Measurements from ENCODE around the gene RUSC1. TPM values are rescaled to one million over a fixed set of nuclear protein-coding genes. Genes with fewer than 3 reads are reported as not detected.

The RUSC1 gene
- total RNA-seq, 1 experiment from 2014 or later, result 69.2 TPM

DNA sequence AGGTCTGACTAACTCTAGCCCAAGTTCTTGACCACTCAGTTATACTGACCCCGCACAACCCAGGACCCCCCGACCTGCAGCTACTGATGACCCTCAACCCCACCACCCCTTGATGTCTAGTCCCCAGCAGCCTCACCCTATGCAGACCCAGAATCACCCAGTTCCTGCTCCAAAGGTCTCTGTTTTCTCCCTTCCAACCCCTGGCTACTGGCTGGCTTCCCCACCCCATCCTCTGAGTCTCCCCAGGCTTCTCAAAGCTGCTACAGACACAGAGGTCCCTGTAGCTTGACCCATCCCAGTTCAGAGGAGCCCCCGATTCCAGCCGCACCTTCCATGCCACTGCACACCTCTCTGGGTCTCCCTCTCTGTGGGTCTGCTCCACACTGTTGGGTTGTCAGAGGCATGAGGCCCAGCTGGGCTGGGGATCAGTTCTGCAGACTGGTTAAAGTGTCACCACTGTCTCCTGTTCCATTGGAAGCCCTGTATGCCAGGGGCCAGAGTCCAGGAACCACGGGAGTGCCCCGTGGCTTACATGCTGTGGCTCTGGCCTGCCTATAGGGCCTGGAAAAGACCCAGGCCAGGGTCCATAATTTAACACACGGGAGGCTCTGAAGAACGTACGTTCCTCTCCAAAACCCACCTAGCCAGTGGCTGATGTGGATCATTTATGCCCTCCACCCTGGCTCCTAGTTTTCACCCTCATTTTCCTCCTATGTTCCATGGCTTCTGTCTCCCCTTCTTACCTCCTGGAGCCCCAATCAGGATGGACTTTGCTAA lies 20.0 kb upstream of the RUSC1 start:
- no peaks in the 10 kb centered on the region for H4K20me1 ChIP-seq (ENCODE audit: insufficient read depth)
- no peak overlapping the region for H3K9ac ChIP-seq (ENCODE audit: low read length)
- no peak overlapping the region for H3K27ac ChIP-seq (ENCODE audit: low read depth, low read length)
- H3K9me2 ChIP-seq (ENCODE audit: insufficient read depth), result no peaks in the 10 kb centered on the region
- H3K4me3 ChIP-seq (replicated peaks in 1 of 2; ENCODE audit: low read depth in 1 of 2, low read length in 2 of 2), result no peak overlapping the region
- CTCF ChIA-PET, result no interaction called here
- BruUV-seq (replicated peaks), result no TSS peak
- H3K79me2 ChIP-seq (ENCODE audit: insufficient read depth, low read length), result no peaks in the 10 kb centered on the region
- H3K4me1 ChIP-seq (ENCODE audit: control insufficient read depth in 1 of 2, insufficient read depth in 2 of 2, low read length in 2 of 2), result peaks cover 0 to 3% of the 10 kb centered on the region in 2 experiments; a peak in 2 of 4 replicates
- intact Hi-C loops (cut with micrococcal nuclease), result no loop called here
- no peaks in the 10 kb centered on the region for H3K36me3 ChIP-seq (ENCODE audit: control insufficient read depth in 1 of 2, insufficient read depth in 2 of 2, low read length in 2 of 2)
- RAD21 ChIA-PET (ENCODE audit: low non-redundant PET in 1 of 2, low total read pairs in 2 of 2, uncharacterized antibody in 2 of 2, unreplicated experiment in 2 of 2), result no interaction called here
- no peak for ATAC-seq
- H2AFZ ChIP-seq (ENCODE audit: low read depth, low read length, poor library complexity, severe bottlenecking), result no peak overlapping the region
- H3K27me3 ChIP-seq (ENCODE audit: insufficient read depth, low read length), result no peaks in the 10 kb centered on the region
- TF ChIP-seq CBX3 (IDR thresholded peaks at IDR 0.05; ENCODE audit: low read depth), result no peak
- no peak for TF ChIP-seq SRF (IDR thresholded peaks at IDR 0.05; ENCODE audit: low read depth)
- no peak for TF ChIP-seq TCF7L2 (IDR thresholded peaks at IDR 0.05; ENCODE audit: borderline replicate concordance, extremely low read depth, insufficient read depth, insufficient read length)
- TF ChIP-seq EZH2 (IDR thresholded peaks at IDR 0.05), result no peak
- no peak for TF ChIP-seq POLR2AphosphoS5 (IDR thresholded peaks at IDR 0.05; ENCODE audit: low read depth, low read length)
- TF ChIP-seq EGR1 (IDR thresholded peaks at IDR 0.05; ENCODE audit: low read depth), result no peak
- TF ChIP-seq FOSL1 (IDR thresholded peaks at IDR 0.05; ENCODE audit: low read depth), result no peak
- no peak for TF ChIP-seq SP1 (IDR thresholded peaks at IDR 0.05; ENCODE audit: low read depth)
- no peak for TF ChIP-seq REST (IDR thresholded peaks at IDR 0.05; ENCODE audit: low read depth)
- POLR2A ChIA-PET, result no interaction called here
- H3K9me3 ChIP-seq (ENCODE audit: control insufficient read depth in 1 of 2, insufficient read depth in 1 of 2, low read depth in 1 of 2, low read length in 2 of 2), result no peaks in the 10 kb centered on the region
- no peak for DNase-seq (ENCODE audit: low read depth, low spot score)
- H3K4me2 ChIP-seq (ENCODE audit: low read length), result no peak overlapping the region

Measured in HCT116 (cell line).